CMK (cell line): ENCODE results near the gene EXD3.
"Not testable (repeated sequence)": the region's sequence is repeated elsewhere in the genome, so short reads cannot be mapped to it uniquely, and the experiment has no call there.

ENCODE experiments used
- DNase-seq: peaks from one replicate; pipeline ENCODE4 v3.0.0-alpha.2; 2010; ENCODE audit warnings: low read depth

The EXD3 gene

DNA sequence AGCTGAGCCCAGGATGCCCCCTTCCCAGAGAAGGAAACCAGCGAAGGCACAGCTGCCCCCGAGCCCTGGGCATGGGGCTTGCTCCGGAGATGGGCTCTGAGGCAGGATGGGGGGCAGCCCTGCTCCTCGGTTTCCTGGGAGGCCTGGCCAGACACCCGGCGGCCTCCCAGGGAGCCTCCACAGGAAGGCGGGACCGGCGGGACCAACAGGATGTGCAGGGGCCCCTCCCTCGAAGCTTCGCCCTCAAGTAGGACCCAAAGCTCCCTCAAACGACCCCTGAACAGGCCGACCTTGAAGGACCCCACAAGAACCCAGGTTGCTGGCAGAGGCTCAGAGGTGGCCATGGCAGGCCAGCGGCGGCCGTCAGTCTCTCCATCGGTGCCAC lies 11.7 kb downstream of the EXD3 start:
- no peak for DNase-seq

DNA sequence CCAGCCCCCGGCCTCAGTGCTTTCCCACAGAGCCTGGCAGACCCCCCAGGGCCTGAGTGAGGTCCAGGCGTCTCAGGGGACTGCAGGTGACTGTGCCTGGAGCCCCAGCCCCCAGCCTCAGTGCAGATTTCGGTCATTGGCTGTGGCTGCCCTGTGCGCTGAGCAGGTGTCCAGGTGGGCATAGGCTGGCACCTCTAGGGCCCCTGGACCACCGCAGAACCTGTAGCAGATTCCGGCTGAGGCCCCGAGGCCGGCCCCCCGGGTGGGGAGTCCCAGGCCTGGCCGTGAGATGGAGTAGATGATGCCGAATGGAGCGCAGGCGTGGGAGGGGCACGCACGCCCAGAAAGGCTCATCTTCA lies 12.1 kb downstream of the EXD3 start:
- no peak for DNase-seq

DNA sequence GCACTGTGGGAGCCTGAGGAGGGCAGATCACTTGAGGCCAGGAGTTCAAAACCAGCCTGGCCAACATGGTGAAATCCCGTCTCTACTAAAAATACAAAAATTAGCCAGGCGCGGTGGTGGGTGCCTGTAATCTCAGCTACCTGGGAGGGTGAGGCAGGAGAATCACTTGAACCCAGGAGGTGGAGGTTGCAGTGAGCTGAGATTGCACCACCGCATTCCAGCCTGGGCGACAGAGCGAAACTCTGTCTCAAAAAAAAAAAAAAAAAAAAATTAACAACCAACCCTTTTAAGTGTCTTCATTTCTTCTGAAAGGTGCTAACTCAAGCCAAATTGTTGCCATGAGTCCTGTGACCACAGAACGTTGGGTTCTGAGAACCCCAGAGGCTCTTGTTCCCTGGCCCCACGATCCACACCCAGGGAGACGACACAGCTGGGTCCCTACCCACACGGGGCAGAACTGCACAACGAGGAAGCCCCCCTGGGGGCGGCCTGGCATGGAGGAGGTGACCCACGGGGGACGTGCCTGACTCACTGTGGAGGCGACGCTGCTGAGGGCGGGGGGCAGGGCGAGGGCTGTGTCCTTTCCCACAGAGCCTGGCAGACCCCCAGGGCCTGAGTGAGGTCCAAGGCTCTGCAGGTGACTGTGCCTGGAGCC lies 12.6 kb downstream of the EXD3 start:
- not testable (repeated sequence) for DNase-seq

DNA sequence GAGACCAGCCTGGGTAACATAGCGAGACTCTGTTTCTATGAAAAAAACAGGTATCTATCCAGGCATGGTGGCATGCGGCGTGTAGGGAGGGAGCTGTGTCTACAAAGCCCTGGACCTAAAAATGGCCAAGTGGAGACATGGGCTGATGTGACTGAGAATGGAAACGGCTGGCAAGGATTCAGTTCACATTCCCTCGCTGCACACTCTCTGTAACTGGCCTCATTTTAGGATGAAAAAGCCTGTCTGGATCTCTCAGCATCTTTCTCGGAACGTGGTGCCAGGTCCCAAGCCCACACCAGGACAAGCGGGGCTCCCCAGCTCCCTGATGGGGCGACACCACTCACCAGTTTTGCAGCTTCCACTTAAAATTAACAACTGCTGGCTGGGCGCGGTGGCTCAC lies 13.4 kb downstream of the EXD3 start:
- DNase-seq = no peak

DNA sequence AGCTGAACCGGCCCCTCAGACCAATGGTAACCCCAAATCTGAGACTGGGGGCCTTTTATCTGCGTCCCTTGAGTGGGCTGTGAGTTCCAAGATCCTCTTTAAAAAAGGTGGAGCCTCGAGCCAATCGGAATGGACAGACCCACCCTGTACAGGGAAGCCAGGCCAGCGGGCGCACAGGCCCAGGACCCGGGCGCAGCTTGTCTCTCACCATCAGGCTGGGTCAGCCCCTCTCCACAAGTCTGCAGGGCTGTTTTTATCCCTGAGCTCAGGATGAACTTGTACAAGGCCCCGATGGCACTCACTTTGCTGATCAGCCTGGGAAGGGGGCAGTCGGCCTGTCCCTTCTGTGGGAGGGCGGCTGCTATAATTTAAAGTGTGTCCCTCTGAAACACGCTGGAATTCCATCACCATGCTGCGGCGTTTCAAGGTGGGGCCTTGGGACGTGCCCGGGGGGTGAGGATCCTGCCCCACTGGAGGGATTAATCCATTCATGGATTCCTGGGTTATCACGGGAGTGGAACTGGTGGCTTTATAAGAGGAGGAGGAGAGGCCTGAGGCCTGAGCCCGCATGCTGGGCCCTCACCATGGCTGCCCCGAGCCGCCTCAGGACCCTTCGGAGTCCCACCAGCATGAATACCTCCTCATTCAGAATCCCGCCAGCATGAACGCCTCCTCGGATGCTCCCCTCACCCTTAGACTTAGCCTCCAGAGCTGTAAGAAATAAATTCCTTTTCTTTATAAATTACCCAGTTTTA lies 14.1 kb downstream of the EXD3 start:
- no peak for DNase-seq

DNA sequence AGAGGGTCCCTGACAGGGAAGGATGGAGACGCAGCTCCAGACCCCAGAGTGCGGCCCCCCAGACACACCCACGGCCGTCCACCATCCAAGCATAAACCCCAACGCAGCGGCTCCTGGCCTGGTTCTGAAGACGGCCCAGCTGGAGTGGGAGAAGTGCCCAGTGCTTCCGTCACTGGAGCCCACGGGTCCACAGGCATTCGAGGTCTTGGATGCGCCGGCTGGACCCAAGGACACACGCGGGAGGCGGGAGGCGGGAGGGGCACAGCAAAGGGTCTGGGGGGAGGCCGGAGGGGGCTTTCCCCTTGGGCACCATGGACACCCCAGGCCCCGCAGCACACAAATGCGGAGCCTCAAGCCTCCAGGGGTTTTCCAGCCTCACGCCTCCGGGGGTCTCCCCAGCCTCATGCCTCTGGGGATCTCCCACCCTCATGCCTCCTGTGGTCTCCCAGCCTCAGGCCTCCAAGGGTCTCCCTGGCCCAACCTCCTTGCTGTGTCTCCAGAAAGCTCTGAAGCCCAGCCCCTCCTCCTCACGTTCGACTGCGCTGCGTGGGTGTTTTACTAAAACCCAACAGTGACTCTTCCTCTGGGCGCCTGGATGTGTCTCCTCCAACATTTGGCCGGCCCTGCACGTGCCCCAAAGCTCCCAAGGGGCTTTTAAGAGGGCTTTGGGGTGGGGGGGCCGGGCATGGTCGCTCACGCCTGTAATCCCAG lies 15.2 kb downstream of the EXD3 start:
- no peak for DNase-seq

DNA sequence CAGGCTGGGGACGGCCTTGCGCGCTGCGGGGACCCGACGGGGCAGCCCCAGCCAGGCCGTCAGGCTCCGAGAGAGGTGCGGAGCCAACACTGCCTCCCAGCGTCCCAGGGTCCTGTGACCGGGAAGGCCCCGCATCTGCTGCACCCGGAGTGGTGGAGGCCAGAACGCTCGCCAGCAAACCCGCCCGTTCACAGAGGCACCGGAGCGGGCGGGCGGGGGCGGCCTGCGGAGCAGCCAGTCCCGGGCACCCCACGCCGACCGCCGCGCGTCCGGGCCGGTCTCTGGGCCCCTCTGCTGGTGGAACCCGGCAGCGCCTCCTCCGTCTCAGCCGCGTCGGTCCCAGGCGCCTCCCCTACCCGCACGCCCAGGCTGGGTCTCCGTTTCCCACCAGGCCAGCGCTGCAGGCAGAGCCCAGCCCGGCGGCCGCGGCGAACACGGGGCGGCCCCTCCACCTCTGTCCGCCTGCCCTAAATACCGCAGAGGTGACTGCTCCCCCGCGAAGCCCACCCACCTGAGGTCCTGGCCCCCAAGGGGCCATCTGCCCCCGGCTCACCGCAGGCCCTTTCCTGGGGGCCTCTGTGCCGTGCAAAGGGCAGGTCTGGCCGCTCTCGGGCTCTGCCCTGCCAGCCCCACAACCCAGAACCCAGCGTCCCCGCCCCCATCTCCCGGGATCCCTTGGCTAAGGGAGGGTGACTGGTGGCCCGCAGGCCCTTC lies 15.9 kb downstream of the EXD3 start:
- no peak for DNase-seq

DNA sequence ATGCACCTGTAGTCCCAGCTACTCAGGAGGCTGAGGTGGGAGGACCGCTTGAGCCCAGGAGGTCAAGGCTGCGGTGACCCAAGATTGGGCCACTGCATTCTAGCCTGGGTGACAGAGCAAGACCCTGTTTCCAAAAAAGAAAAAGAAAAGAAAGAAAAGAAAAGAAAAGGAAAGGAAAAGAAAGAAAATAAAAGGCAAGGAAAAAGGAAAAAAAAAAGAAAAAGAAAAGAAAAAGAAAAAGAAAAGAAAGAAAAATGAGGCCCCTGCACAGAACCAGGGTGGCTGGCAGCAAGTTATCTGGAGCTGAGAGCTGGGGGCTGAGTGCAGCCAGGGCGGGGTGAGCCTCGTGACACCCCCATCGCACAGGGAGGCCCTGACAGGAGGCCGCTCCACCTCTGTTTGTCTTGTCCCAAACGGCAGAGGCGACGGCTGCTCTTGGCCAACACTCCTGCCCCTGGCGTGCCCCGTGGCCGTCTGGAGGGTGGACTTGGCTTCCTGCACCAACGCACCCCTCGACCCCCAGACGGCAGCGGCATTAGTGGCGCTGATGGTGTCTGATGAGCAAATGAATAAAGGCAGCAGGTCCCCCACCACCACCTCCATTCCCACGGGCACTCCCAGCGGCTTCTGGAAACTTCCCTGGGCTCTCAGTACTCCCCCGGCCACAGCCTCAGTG lies 16.7 kb downstream of the EXD3 start:
- DNase-seq = no peak

DNA sequence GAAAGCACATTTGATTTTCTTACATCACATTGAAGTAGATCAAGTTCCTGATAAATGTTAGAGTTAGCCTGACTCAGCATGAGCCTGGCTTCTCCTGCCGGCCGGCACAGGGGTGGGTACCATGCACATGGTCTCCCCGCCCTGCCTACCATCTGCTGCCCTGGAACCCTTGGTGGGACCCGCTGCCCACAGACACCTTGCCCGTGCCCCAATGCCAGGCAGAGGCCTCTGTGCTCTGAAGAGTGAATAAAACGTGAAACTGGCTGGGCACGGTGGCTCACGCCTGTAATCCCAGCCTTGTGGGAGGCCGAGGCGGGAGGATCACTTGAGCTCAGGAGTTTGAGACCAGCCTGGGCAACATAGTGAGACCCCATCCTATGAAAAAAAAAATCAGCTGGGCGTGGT lies 17.3 kb downstream of the EXD3 start:
- DNase-seq = no peak

DNA sequence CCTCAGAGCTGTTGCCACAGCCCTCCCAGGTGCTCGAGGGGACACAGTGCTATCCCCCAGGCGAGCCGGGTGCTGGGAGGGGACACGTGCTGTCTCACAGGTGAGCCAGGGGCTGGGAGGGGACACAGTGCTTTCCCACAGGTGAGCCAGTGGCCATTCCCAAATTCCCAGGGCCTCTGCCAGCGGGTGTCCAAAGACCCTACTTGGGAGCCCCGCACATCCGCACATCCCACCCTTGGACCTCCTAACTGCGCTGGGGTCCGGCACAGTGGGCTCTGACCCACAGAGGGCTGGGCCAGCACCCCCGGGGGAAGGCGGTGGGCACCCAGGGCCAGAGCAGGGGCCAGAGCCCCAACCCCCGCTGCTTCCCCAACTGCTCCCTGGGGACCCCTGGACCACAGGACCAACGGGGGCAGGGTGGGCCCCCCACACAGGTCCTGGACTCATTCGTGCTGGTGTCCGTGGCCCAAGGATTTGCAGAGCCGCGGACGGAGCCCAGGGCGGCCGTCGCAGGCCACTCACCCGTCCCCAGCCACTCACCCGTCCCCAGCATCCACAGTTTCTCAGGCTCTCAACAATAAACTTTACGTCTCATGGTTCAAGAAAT lies 17.9 kb downstream of the EXD3 start:
- DNase-seq = no peak

DNA sequence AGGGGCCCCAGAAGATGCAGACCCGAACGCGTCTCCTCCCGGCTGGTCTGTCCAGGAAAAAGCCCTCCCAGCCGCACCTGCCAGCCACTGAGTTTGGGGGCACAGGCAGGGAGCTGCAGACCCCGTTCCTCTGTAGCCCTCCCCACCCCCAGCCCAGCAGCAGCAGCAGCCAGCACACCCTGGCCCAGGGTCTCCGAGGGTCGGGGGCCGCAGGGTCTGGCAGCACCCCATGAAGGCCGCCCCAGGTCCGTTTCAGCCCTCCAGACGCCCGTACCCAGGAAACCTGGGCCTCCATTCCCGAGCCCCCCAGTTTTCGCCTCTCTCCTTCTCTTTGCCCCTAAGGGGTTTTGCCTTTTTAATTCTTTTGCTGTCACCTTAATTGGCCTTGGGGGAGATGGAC lies 19.7 kb downstream of the EXD3 start:
- no peak for DNase-seq

DNA sequence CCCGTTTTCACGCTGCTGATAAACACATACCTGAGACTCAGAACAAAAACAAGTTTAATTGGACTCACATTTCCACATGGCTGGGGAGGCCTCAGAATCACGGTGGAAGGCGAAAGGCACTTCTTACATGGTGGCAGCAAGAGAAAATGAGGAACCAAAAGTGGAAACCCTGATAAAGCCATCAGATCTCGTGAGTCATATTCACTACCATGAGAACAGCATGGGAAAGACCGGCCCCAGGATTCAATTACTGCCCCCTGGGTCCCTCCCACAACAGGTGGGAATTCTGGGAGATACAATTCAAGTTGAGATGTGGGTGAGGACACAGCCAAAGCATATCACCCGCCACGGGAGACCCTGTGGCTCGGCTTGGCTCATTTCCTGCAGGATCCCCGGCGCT lies 20.2 kb downstream of the EXD3 start:
- DNase-seq = no peak

DNA sequence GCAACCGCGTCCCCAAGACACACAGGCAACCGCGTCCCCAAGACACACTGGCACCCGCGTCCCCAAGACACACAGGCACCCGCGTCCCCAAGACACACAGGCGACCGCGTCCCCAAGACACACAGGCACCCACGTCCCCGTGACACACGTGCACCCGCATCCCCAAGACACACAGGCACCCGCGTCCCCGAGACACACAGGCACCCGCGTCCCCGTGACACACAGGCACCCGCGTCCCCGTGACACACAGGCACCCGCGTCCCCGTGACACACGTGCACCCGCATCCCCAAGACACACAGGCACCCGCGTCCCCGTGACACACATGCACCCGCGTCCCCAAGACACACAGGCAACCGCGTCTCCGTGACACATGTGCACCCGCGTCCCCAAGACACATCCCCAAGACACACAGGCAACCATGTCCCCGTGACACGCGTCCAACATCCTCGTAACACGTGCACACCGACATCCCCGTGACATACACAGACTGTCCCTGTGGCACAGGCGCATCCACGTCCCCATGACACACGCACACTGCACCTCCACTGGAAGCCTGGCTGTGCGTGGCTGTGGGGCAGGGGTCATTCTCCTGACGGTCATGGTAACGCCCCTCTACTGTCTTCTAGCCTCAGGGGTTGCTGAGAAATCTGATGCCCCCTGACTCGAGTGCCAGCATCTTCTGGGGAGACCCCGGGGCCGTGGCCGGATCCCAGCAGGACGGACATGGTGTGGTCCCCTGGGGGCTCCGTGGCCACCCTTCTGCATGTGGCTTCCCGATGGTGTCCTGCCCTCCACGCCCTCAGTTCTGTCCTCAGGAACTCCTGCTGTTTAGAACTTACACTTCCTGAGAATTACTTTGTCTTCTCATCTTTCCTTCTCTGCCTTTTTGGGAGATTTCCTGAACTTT lies 24.1 kb downstream of the EXD3 start:
- no peak for DNase-seq

DNA sequence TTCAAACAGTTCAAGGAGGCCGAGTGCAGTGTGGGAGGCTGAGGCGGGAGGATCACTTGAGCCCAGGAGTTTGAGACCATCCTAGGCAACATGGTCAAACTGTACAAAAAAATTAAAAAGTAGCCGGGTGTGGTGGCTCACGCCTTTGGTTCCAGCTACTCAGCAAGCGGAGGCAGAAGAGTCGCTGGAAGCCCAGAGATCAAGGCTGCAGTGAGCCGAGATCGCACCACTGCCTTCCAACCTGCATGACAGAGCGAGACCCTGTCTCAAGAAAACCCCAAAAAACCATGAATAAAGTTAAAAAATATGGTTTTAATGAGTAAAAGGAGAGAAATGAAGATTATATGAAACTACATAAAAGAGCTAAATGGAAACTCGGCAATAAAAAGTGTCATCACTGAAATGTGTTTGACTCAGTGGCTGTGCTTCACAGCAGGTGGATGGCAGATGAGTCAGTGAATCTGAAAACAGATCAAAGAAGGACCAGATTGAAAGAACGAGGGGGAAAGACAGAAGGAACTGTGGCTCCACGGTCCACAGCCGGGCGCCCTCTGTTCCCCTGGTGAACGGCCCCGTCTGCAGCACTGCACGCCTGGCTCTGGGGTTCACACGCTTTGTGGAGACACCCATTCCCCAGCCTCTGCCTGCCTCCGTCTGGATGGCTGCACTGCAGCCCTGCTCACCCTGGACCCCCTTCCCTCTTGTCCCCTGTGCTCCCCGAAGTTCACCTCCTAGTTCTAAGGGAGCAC lies 25.1 kb downstream of the EXD3 start:
- no peak for DNase-seq

DNA sequence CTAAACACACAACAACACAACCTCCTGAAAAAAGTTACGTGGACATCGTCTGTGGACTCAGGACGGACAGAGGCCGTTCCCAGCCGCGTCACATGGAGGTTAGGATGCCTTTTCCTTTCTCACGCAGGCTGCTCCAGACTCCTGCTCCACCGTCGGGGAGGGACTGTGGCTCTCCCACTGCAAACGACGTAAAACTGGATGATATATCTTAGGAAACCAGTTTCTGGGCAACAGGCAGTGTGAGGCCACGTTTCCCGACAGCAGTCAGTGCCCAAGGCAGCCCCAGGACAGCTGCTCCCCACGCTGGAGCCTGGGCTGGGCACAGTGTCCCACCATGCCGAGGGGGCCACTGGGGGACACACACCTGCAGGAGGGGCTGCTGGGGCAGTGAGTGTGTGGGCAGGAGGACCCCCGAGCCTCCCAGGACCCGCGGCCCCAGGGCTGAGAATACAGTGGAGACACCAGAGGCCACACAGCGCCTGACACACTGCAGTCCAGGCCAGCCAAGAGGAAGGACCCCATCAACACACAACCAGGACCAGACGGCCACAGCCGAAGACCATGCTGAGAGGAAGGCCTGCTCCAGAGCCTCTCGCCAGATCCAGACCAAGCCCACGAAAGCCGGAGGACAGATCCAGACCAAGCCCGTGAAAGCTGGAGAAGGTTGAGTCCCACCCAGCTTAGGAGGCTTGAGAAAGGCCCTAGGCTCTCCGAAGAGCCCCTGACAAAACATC lies 26.2 kb downstream of the EXD3 start:
- DNase-seq = no peak

DNA sequence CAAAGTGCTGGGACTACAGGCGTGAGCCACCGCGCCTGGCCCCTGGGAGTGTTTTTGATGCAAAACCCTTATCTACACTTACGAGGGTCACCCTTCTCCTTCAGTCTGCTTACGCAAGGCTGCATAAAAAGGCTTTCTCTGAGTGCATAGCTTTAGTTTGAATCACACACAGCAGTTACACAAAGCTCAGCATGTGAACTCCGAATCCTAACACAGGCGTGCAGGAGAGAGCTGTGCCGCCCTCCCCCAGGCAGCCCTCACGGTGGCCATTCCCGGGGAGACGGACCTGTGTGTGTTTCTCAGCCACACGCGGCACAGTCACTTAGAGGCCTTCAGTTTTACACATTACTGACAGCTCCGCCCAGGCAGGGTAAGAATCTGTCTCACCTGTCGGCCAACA lies 26.7 kb downstream of the EXD3 start:
- no peak for DNase-seq

DNA sequence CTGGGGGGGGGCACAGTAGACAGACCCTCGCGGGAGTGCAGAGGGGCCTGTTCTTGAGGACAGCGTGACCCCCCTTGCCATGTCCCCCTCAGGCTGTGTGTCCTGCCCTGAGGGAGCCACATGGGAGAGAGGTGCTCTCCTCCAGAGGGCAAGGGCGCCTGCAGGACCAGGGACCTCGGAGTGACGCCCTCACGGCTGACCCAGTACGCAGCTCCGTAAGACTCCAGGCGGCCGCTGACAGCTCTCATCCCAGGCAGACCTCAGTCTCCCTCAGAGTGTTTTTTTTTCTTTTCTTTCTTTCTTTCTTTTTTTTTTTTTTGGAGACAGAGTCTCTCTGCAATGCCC lies 27.3 kb downstream of the EXD3 start:
- no peak for DNase-seq

DNA sequence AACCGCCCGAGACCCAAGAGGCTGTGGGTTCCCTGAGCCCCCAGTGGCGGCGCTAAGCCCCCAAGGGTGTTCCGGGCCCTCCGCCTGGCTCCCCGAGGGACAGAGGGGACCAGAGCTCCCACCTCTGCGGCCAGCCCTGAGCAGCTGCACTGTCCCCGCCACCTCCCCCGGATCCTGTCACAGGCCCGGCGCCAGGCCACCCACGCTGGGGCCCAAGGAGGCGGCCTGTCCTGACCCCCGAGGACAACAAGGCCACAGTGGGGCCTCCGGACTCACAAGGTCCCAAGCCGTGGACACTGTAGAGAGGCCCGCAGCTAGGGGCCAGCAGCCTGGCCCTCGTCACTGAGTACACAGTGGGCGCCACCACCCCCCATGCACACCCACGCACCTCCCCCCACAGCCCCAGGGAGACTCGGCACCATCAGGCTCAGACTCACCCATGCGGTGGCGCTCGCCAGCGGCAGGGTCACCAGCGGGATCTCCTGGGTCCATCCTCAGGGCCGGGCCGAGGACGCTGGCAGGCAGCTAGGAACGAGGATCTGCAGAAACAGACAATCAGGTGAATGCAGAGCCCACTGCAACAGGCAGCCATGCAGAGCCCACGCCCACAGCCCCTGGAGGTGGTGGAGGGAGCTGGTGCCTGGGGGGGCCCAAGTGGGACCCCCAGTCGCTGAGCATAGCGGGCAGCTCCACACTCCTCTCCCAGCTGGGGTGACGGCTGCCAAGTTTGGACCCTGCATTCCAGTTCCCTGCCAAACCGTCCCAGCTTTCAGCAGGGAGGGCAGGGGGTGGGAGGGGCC lies 27.9 kb downstream of the EXD3 start:
- DNase-seq = no peak
